HG03521 (cell line): Measurements from ENCODE around the gene LYPD6B.
A peak's percentile ranks its signal among the peaks of the same experiment; 100 is the strongest.

Source experiments
- ATAC-seq: cut with Tn5 transposase; IDR thresholded peaks from one replicate; pipeline ENCODE4 v1.9.1; 2021; ENCODE audit warnings: mild to moderate bottlenecking, moderate library complexity; ENCODE audit not compliant: unreplicated experiment

Gene LYPD6B

GRCh38 chr2:149009576-149010461, 28.7 kb upstream of the LYPD6B start:
- ATAC-seq: no peak

GRCh38 chr2:149012545-149012944, 26.0 kb upstream of the LYPD6B start:
- ATAC-seq: no peak

- ATAC-seq: no peak
Measured at GRCh38 chr2:149015501-149015900, 23.0 kb upstream of the LYPD6B start.

GRCh38 chr2:149015926-149016563, 22.5 kb upstream of the LYPD6B start:
- no peak for ATAC-seq

GRCh38 chr2:149017116-149017985, 21.1 kb upstream of the LYPD6B start:
- peak; percentile 19 for ATAC-seq

GRCh38 chr2:149018981-149019380, 19.5 kb upstream of the LYPD6B start:
- ATAC-seq: no peak

- ATAC-seq: no peak
Measured at GRCh38 chr2:149019768-149020167, 18.7 kb upstream of the LYPD6B start.

- ATAC-seq: peak; percentile 38
Measured at GRCh38 chr2:149020432-149020851, 18.1 kb upstream of the LYPD6B start.

GRCh38 chr2:149021271-149021719, 17.2 kb upstream of the LYPD6B start:
- peak; percentile 67 for ATAC-seq

GRCh38 chr2:149021761-149022160, 16.7 kb upstream of the LYPD6B start:
- ATAC-seq: peak; percentile 55

- no peak for ATAC-seq
Measured at GRCh38 chr2:149023091-149023490, 15.4 kb upstream of the LYPD6B start.

- ATAC-seq: no peak
Measured at GRCh38 chr2:149027590-149028250, 10.8 kb upstream of the LYPD6B start.

- ATAC-seq: no peak
Measured at GRCh38 chr2:149028377-149028776, 10.1 kb upstream of the LYPD6B start.

- ATAC-seq: no peak
Measured at GRCh38 chr2:149028891-149029290, 9.6 kb upstream of the LYPD6B start.

GRCh38 chr2:149029307-149029965, 9.1 kb upstream of the LYPD6B start:
- no peak for ATAC-seq

- ATAC-seq: no peak
Measured at GRCh38 chr2:149031396-149031795, 7.1 kb upstream of the LYPD6B start.

GRCh38 chr2:149033716-149034115, 4.8 kb upstream of the LYPD6B start:
- no peak for ATAC-seq

GRCh38 chr2:149034406-149034805, 4.1 kb upstream of the LYPD6B start:
- no peak for ATAC-seq

GRCh38 chr2:149036507-149037293, 1.8 kb upstream of the LYPD6B start:
- no peak for ATAC-seq
